GM12801 (cell line): Measurements from ENCODE around the gene LUC7L2.

Experiments
- TF ChIP-seq, protein P1 (sequence below): IDR thresholded peaks from one replicate; pipeline ENCODE4 v1.5.1; 2011; ENCODE audit warnings: control low read depth; ENCODE audit not compliant: insufficient read length; ENCODE audit errors: extremely low read depth

LUC7L2 gene

GRCh38 chr7:139332697-139333359, 26.9 kb upstream of the LUC7L2 start:
- TF ChIP-seq, protein P1, sequence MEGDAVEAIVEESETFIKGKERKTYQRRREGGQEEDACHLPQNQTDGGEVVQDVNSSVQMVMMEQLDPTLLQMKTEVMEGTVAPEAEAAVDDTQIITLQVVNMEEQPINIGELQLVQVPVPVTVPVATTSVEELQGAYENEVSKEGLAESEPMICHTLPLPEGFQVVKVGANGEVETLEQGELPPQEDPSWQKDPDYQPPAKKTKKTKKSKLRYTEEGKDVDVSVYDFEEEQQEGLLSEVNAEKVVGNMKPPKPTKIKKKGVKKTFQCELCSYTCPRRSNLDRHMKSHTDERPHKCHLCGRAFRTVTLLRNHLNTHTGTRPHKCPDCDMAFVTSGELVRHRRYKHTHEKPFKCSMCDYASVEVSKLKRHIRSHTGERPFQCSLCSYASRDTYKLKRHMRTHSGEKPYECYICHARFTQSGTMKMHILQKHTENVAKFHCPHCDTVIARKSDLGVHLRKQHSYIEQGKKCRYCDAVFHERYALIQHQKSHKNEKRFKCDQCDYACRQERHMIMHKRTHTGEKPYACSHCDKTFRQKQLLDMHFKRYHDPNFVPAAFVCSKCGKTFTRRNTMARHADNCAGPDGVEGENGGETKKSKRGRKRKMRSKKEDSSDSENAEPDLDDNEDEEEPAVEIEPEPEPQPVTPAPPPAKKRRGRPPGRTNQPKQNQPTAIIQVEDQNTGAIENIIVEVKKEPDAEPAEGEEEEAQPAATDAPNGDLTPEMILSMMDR = no peak

GRCh38 chr7:139334399-139335150, 25.1 kb upstream of the LUC7L2 start:
- TF ChIP-seq, protein P1 = no peak

- TF ChIP-seq, protein P1 = no peak
Observed at GRCh38 chr7:139339025-139339424, 20.7 kb upstream of the LUC7L2 start.

- TF ChIP-seq, protein P1 = no peak
Observed at GRCh38 chr7:139339698-139340036, 20.0 kb upstream of the LUC7L2 start.

DNA sequence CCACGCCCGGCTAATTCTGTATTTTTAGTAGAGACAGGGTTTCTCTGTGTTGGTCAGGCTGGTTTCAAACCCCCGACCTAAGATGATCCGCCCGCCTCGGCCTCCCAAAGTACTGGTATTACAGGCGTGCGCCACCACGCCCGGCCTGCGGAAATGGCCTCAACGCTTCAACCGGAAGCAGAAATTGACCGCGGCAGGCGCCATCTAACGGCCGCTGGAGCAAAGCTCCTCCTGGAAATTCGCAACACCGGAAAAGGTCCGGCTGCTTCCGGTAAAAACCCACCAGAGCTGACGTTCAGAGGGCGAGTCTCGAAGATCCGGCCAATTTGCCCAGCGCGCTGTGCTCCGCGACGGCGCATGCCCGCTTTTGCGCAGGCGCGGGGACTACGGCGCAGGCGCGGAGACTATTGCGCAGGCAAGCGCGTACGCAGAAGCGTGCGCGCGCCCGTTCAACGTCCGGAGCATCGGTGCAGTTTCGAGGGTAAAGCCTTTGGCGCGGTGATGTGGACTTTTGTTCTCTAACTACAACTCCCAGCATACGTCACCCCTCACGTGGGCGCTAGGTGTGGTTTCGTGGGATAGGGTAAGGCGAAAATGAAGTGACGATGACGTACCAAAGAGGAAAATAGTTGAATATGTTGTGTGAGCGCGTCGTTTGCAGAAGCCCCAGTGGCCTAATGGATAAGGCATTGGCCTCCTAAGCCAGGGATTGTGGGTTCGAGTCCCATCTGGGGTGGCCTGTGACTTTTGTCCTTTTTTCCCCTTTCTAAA, 19.5 kb upstream of the LUC7L2 start:
- TF ChIP-seq, protein P1 = no peak

- TF ChIP-seq, protein P1 = no peak
Observed at GRCh38 chr7:139340808-139341057, 19.0 kb upstream of the LUC7L2 start.

DNA sequence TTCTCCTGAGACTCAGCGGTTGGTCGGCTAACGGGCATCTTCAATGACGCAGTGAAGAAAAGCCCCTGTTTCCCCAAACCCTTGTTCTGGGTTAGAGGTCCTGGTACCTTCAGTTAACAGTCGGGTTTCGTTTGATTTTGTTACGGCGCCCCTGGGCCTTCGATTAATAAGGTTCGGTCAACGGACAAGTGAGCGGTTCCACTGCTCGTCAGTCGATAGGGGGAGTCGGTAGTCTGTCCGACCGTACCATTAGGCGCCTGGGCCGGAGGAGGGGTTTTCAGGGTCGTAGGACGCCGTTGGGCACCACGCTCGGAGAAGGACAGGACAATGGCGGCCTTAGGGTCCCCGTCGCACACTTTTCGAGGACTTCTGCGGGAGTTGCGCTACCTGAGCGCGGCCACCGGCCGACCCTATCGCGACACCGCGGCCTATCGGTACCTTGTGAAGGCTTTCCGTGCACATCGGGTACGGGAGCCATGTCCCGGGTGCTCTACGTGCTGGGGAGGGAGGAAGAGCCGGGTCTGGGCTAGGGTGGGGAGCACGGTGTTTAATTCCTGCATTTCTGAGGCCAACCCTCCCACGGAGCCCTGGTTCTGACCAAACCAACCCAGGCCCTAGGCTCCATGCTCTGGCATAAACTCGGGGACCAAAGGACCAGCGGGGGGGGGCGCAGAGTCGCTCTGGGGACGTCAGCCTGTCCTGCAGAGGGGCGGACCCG, 18.5 kb upstream of the LUC7L2 start, which contains the start of gene FMC1:
TSS of gene FMC1 (plus strand) at position 280 of the 718 bp plus-strand sequence. CDS start at position 328, 48 bp downstream.
- TF ChIP-seq, protein P1 = no peak
